ENCODE measurements around the gene DCTD.
"Not testable (repeated sequence)": the region's sequence is repeated elsewhere in the genome, so short reads cannot be mapped to it uniquely, and the experiment has no call there.

DNA sequence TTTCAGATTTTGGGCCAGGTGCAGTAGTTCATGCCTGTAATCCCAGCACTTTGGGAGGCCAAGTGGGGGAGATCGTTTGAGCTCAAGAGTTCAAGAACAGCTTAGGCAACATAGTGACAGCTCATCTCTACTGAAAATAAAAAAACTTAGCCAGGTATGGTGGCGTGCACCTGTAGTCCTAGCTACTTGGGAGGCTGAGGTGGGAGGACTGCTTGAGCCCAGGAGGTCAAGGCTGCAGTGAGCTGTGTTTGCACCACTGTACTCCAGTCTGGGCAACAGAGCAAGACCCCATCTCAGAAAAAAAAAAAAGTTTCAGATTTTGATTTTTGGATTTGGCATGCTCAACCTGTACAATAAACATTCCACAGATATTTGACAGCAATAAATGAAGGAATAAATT, 17.2 kb downstream of the DCTD start:
- TF ChIP-seq POLR2A, POLR2AphosphoS5, EP300 (IDR thresholded peaks at IDR 0.05): not testable (repeated sequence)
- TF ChIP-seq, protein P1, sequence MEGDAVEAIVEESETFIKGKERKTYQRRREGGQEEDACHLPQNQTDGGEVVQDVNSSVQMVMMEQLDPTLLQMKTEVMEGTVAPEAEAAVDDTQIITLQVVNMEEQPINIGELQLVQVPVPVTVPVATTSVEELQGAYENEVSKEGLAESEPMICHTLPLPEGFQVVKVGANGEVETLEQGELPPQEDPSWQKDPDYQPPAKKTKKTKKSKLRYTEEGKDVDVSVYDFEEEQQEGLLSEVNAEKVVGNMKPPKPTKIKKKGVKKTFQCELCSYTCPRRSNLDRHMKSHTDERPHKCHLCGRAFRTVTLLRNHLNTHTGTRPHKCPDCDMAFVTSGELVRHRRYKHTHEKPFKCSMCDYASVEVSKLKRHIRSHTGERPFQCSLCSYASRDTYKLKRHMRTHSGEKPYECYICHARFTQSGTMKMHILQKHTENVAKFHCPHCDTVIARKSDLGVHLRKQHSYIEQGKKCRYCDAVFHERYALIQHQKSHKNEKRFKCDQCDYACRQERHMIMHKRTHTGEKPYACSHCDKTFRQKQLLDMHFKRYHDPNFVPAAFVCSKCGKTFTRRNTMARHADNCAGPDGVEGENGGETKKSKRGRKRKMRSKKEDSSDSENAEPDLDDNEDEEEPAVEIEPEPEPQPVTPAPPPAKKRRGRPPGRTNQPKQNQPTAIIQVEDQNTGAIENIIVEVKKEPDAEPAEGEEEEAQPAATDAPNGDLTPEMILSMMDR (IDR thresholded peaks at IDR 0.05), result not testable (repeated sequence)

Data from stomach (tissue), 4 donors.